Vagina (tissue), 2 donors: Measurements from ENCODE around the gene KIF11.

Source experiments
- CTCF ChIP-seq, 3 experiments: fragments of 450-650 bp in 2 of 3; fragments of 200-600 bp in 1 of 3; sonication (generic) in 1 of 3; IDR thresholded peaks; one replicate each; pipeline ENCODE4 v1.5.1; 2017 to 2019; ENCODE audit warnings: antibody characterized with exemption in 3 of 3, mild to moderate bottlenecking in 2 of 3, moderate library complexity in 2 of 3
- POLR2A ChIP-seq, 2 donors: fragments of 450-650 bp; IDR thresholded peaks; one replicate each; pipeline ENCODE4 v1.6.1; 2017; ENCODE audit warnings: antibody characterized with exemption in 2 of 2, mild to moderate bottlenecking in 2 of 2, moderate library complexity in 2 of 2
- POLR2AphosphoS5 ChIP-seq, 2 donors: sonication (generic); formaldehyde crosslinking; IDR thresholded peaks; one replicate each; pipeline ENCODE4 v1.9.0; 2017; ENCODE audit warnings: antibody characterized with exemption in 2 of 2, mild to moderate bottlenecking in 2 of 2, low read depth in 1 of 2; ENCODE audit not compliant: insufficient read depth in 1 of 2

DNA sequence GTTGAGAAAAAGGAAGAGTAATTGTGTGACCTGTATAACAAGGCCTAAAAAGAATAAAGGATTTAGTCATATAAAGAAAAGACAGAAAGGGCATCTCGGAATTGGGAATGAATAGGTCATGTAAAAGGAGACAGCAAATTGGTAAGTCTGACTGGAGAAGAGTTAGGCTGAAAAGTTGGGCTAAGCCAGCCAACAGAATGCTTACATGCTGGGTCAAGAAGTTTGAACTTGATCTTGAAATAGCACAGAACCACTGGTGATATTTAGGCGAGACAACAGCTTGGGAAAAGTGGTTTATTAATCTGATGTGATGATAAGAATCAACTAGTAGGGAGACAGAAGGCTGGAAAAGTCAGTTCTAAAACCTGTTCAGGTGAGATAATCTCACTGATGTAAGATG, 23.9 kb upstream of the KIF11 start:
- no peak for TF ChIP-seq CTCF (IDR thresholded peaks at IDR 0.05)
- TF ChIP-seq POLR2A (IDR thresholded peaks at IDR 0.05): no peak
- TF ChIP-seq POLR2AphosphoS5 (IDR thresholded peaks at IDR 0.05; ENCODE audit: insufficient read depth in 1 of 2, low read depth in 1 of 2): no peak
